ACC112 (cell line): ENCODE data around the gene UBL4B.

Experiments
- H2AFZ ChIP-seq: fragments of 200-600 bp; sonication (generic); one replicate; pipeline ENCODE4 v1.6.0; 2017; ENCODE audit warnings: antibody characterized with exemption, low read length; ENCODE audit not compliant: unreplicated experiment
- H3K27ac ChIP-seq: fragments of 200-600 bp; sonication (generic); 2 replicates; pipeline ENCODE4 v1.5.1; 2014; ENCODE audit warnings: low read depth, mild to moderate bottlenecking, antibody characterized with exemption, low read length, moderate library complexity
- H3K27me3 ChIP-seq: fragments of 200-600 bp; sonication (generic); 2 replicates; pipeline ENCODE4 v1.6.1; 2014; ENCODE audit warnings: mild to moderate bottlenecking, antibody characterized with exemption, low read length, moderate library complexity, mixed read lengths; ENCODE audit not compliant: insufficient read depth
- H3K36me3 ChIP-seq: fragments of 200-600 bp; sonication (generic); 2 replicates; pipeline ENCODE4 v1.6.1; 2016; ENCODE audit warnings: mild to moderate bottlenecking, antibody characterized with exemption, low read length, moderate library complexity, mixed read lengths; ENCODE audit not compliant: insufficient read depth
- H3K4me1 ChIP-seq: fragments of 200-600 bp; sonication (generic); one replicate; pipeline ENCODE4 v1.6.1; 2016; ENCODE audit warnings: low read length, mixed read lengths; ENCODE audit not compliant: insufficient read depth, unreplicated experiment, control insufficient read depth
- H3K4me3 ChIP-seq: fragments of 200-600 bp; sonication (generic); 2 replicates; pipeline ENCODE4 v1.5.1; 2014; ENCODE audit warnings: mild to moderate bottlenecking, low read depth, low read length
- H3K79me2 ChIP-seq: fragments of 200-600 bp; sonication (generic); one replicate; pipeline ENCODE4 v1.6.0; 2016; ENCODE audit warnings: low read length; ENCODE audit not compliant: control insufficient read depth, unreplicated experiment, insufficient read depth

UBL4B gene

DNA sequence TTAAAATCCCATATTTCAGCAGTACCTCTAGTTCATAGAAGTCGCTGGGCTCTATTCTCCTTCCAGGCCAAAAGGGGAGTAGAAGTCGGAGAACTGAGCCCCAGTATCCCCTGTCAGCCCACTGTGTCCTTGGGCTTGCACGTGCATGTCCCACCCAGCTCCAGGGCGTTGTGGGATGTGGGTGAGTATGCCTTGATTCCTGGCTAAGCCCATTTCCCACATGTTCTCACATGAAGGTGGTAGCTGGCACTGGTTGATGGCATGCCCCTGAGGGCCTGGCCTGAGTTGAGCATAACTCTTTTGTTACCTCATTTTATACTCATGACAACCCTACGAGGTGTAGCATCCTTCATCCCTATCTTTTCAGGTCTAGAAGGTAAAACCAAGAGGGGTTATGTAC is 46.0 kb downstream of the UBL4B start:
- H3K4me1 ChIP-seq, result no peaks in the 10 kb centered on the region
- no peak overlapping the region for H3K4me3 ChIP-seq
- no peak overlapping the region for H2AFZ ChIP-seq
- peaks cover 58% of the 10 kb centered on the region for H3K27me3 ChIP-seq
- H3K36me3 ChIP-seq, result no peaks in the 10 kb centered on the region
- no peaks in the 10 kb centered on the region for H3K79me2 ChIP-seq
- H3K27ac ChIP-seq, result no peak overlapping the region

- Histone ChIP-seq H2AFZ (no peak overlapping the region), H3K4me1 (no peaks in the 10 kb centered on the region), H3K36me3 (no peaks in the 10 kb centered on the region), H3K4me3 (no peak overlapping the region), H3K27ac (no peak overlapping the region), H3K79me2 (no peaks in the 10 kb centered on the region), H3K27me3 (peaks cover 49% of the 10 kb centered on the region)
These were observed 46.9 kb downstream of the UBL4B start for GRCh38 chr1:110159168-110159567.

DNA sequence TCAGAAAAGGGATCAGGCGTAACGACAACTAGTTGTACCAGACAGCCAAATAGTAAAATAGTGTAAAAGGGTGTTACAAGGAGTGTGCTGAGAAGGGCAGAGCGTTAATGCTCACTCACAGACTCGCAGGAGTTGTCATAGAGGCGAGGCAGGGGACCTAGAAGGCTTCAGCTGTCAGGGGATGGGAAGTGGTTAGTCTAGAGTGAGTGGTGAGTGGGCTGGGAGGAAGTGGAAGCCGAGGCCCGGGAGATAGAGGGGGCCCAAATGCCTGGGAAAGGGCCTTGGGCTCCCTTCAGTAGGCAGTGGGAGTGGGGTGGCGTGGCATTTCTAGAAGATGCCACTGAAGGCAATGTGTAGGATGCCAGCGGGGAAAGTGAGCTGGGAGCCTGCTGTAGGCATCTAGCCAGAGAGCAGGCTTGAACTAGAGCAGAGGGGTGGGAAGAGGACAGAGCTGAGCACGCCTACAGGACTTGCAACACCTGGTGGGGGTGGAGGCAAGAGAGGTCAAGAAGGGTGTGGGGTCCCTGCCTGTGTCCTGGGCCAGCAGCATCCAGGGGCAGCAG is 48.4 kb downstream of the UBL4B start:
- no peak overlapping the region for H2AFZ ChIP-seq
- no peak overlapping the region for H3K4me3 ChIP-seq
- no peaks in the 10 kb centered on the region for H3K4me1 ChIP-seq
- peaks cover 43% of the 10 kb centered on the region for H3K27me3 ChIP-seq
- H3K79me2 ChIP-seq, result no peaks in the 10 kb centered on the region
- H3K36me3 ChIP-seq, result no peaks in the 10 kb centered on the region
- no peak overlapping the region for H3K27ac ChIP-seq

- H3K4me3 ChIP-seq, result no peak overlapping the region
- H2AFZ ChIP-seq, result no peak overlapping the region
- no peaks in the 10 kb centered on the region for H3K36me3 ChIP-seq
- no peaks in the 10 kb centered on the region for H3K4me1 ChIP-seq
- no peaks in the 10 kb centered on the region for H3K79me2 ChIP-seq
- peaks cover 38% of the 10 kb centered on the region for H3K27me3 ChIP-seq
- no peak overlapping the region for H3K27ac ChIP-seq
These were observed 48.9 kb downstream of the UBL4B start for GRCh38 chr1:110161165-110161564.

- peaks cover 31% of the 10 kb centered on the region for H3K27me3 ChIP-seq
- H2AFZ ChIP-seq, result no peak overlapping the region
- no peak overlapping the region for H3K27ac ChIP-seq
These were observed 49.6 kb downstream of the UBL4B start for GRCh38 chr1:110161849-110162248.

More at GRCh38 chr1:110161849-110162248, 49.6 kb downstream of the UBL4B start:
- Histone ChIP-seq H3K4me3 (no peak overlapping the region), H3K36me3 (no peaks in the 10 kb centered on the region), H3K79me2 (no peaks in the 10 kb centered on the region), H3K4me1 (no peaks in the 10 kb centered on the region)
